ENCODE measurements around the gene CCHCR1. TPM values are rescaled to one million over a fixed set of nuclear protein-coding genes. Genes with fewer than 3 reads are reported as not detected.

Gene CCHCR1
- total and polyA plus RNA-seq, 2 of the 13 experiments (the other 11 are each of a cell fraction or from before 2014, with no cell fraction given): 14.6 to 28.2 TPM

GRCh38 chr6:31158140-31158862 is 699 bp upstream of the CCHCR1 start, which contains the start of gene TCF19 (continued):
- TF ChIP-seq ZFP36L1 (CRISPR knock-in tag; IDR thresholded peaks at IDR 0.05): peak; percentile 96
- TF ChIP-seq KDM2A (CRISPR knock-in tag; IDR thresholded peaks at IDR 0.05; ENCODE audit: borderline replicate concordance, low read depth): peak; percentile 75
- peak; percentile 85 for TF ChIP-seq POLR2AphosphoS5 (IDR thresholded peaks at IDR 0.05; ENCODE audit: low read depth, low read length)
- TF ChIP-seq GTF2F1 (IDR thresholded peaks at IDR 0.05; ENCODE audit: low read length): no peak; the same call in 1 of the 2 replicates
- TF ChIP-seq, protein P1, sequence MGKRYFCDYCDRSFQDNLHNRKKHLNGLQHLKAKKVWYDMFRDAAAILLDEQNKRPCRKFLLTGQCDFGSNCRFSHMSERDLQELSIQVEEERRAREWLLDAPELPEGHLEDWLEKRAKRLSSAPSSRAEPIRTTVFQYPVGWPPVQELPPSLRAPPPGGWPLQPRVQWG (CRISPR knock-in tag; IDR thresholded peaks at IDR 0.05; ENCODE audit: borderline replicate concordance, low read depth): no peak
- no peak for TF ChIP-seq ZFP36 (IDR thresholded peaks at IDR 0.05; ENCODE audit: borderline replicate concordance, low read depth, low read length, partially characterized antibody)
- no peak for TF ChIP-seq ZKSCAN8 (CRISPR knock-in tag; IDR thresholded peaks at IDR 0.05; ENCODE audit: borderline replicate concordance)
- no peak for TF ChIP-seq KLF15 (CRISPR knock-in tag; IDR thresholded peaks at IDR 0.05; ENCODE audit: borderline replicate concordance)
- TF ChIP-seq SMAD3 (CRISPR knock-in tag; IDR thresholded peaks at IDR 0.05): 0 out of 2 replicates have a peak, but pooled peaks have one; percentile 28
- TF ChIP-seq, protein P2, sequence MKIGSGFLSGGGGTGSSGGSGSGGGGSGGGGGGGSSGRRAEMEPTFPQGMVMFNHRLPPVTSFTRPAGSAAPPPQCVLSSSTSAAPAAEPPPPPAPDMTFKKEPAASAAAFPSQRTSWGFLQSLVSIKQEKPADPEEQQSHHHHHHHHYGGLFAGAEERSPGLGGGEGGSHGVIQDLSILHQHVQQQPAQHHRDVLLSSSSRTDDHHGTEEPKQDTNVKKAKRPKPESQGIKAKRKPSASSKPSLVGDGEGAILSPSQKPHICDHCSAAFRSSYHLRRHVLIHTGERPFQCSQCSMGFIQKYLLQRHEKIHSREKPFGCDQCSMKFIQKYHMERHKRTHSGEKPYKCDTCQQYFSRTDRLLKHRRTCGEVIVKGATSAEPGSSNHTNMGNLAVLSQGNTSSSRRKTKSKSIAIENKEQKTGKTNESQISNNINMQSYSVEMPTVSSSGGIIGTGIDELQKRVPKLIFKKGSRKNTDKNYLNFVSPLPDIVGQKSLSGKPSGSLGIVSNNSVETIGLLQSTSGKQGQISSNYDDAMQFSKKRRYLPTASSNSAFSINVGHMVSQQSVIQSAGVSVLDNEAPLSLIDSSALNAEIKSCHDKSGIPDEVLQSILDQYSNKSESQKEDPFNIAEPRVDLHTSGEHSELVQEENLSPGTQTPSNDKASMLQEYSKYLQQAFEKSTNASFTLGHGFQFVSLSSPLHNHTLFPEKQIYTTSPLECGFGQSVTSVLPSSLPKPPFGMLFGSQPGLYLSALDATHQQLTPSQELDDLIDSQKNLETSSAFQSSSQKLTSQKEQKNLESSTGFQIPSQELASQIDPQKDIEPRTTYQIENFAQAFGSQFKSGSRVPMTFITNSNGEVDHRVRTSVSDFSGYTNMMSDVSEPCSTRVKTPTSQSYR (CRISPR knock-in tag; IDR thresholded peaks at IDR 0.05; ENCODE audit: borderline replicate concordance): 0 out of 2 replicates have a peak, but pooled peaks have one; percentile 3
- no peak for TF ChIP-seq GATAD2A (CRISPR knock-in tag; IDR thresholded peaks at IDR 0.05)
- TF ChIP-seq SALL1 (CRISPR knock-in tag; IDR thresholded peaks at IDR 0.05): peak; percentile 46; the same call in 1 of the 2 replicates
- peak; percentile 78; the same call in 1 of the 2 replicates for TF ChIP-seq MXD1 (CRISPR knock-in tag; IDR thresholded peaks at IDR 0.05)
- TF ChIP-seq, protein P3, sequence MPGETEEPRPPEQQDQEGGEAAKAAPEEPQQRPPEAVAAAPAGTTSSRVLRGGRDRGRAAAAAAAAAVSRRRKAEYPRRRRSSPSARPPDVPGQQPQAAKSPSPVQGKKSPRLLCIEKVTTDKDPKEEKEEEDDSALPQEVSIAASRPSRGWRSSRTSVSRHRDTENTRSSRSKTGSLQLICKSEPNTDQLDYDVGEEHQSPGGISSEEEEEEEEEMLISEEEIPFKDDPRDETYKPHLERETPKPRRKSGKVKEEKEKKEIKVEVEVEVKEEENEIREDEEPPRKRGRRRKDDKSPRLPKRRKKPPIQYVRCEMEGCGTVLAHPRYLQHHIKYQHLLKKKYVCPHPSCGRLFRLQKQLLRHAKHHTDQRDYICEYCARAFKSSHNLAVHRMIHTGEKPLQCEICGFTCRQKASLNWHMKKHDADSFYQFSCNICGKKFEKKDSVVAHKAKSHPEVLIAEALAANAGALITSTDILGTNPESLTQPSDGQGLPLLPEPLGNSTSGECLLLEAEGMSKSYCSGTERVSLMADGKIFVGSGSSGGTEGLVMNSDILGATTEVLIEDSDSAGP (CRISPR knock-in tag; IDR thresholded peaks at IDR 0.05; ENCODE audit: borderline replicate concordance): peak; percentile 79
- no peak for TF ChIP-seq SOX6 (IDR thresholded peaks at IDR 0.05)
- 0 out of 2 replicates have a peak, but pooled peaks have one; percentile 16 for TF ChIP-seq SOX6 (CRISPR knock-in tag; IDR thresholded peaks at IDR 0.05)
- no peak for TF ChIP-seq ZNF251 (CRISPR knock-in tag; IDR thresholded peaks at IDR 0.05)
- peak; percentile 47; the same call in 1 of the 2 replicates for TF ChIP-seq STAT6 (CRISPR knock-in tag; IDR thresholded peaks at IDR 0.05; ENCODE audit: borderline replicate concordance)
- TF ChIP-seq ZSCAN31 (CRISPR knock-in tag; IDR thresholded peaks at IDR 0.05; ENCODE audit: low read depth): peak; percentile 73
- TF ChIP-seq IRF9 (CRISPR knock-in tag; IDR thresholded peaks at IDR 0.05; ENCODE audit: borderline replicate concordance): peak; percentile 30; the same call in 1 of the 2 replicates

Data from HepG2 (cell line).